H9 (cell line): Measurements from ENCODE around the gene LRRC39. TPM values are rescaled to one million over a fixed set of nuclear protein-coding genes. Genes with fewer than 3 reads are reported as not detected.

Experiments
- DNase-seq: peaks from one replicate; pipeline ENCODE4 v3.0.0-alpha.2; 2017
- H2AFZ ChIP-seq: one replicate; pipeline ENCODE4 v1.6.1; 2013; ENCODE audit warnings: mild to moderate bottlenecking, low read length, control low read depth, moderate library complexity
- H2AK5ac ChIP-seq: 2 replicates; pipeline ENCODE4 v1.6.1; 2013; ENCODE audit warnings: low read length, control low read depth, mixed read lengths; ENCODE audit not compliant: insufficient read length
- H2BK120ac ChIP-seq: one replicate; pipeline ENCODE4 v1.6.1; 2013; ENCODE audit warnings: low read depth, mild to moderate bottlenecking, low read length, control low read depth, inconsistent platforms; ENCODE audit not compliant: poor library complexity, severe bottlenecking
- H2BK12ac ChIP-seq: 2 replicates; pipeline ENCODE4 v1.6.1; 2013; ENCODE audit warnings: low read length, control low read depth, mixed read lengths, low read depth; ENCODE audit not compliant: insufficient read length
- H2BK15ac ChIP-seq: 2 replicates; pipeline ENCODE4 v1.6.1; 2013; ENCODE audit warnings: low read depth, low read length, control low read depth
- H2BK20ac ChIP-seq: one replicate; pipeline ENCODE4 v1.6.1; 2013; ENCODE audit warnings: low read depth, mild to moderate bottlenecking, low read length, control low read depth, inconsistent platforms; ENCODE audit not compliant: poor library complexity, severe bottlenecking
- H2BK5ac ChIP-seq: 2 replicates; pipeline ENCODE4 v1.6.1; 2013; ENCODE audit warnings: low read length, control low read depth, mixed read lengths; ENCODE audit not compliant: insufficient read length
- H3K14ac ChIP-seq: 2 replicates; pipeline ENCODE4 v1.6.1; 2013; ENCODE audit warnings: low read length, control low read depth; ENCODE audit not compliant: insufficient read depth
- H3K18ac ChIP-seq: 2 replicates; pipeline ENCODE4 v1.6.1; 2013; ENCODE audit warnings: low read depth, mild to moderate bottlenecking, mixed read lengths, low read length, control low read depth; ENCODE audit not compliant: insufficient read length
- H3K23ac ChIP-seq: 2 replicates; pipeline ENCODE4 v1.6.1; 2013; ENCODE audit warnings: low read length, control low read depth, mixed read lengths, low read depth; ENCODE audit not compliant: insufficient read length
- H3K23me2 ChIP-seq: 2 replicates; pipeline ENCODE4 v1.6.1; 2013; ENCODE audit warnings: low read depth, mild to moderate bottlenecking, mixed read lengths, low read length, control low read depth; ENCODE audit not compliant: insufficient read length, poor library complexity, severe bottlenecking
- H3K27ac ChIP-seq: 2 replicates; pipeline ENCODE4 v1.5.1; 2013; ENCODE audit warnings: low read length, control low read depth, mixed read lengths, low read depth; ENCODE audit not compliant: insufficient read length
- H3K27me3 ChIP-seq: 2 replicates; pipeline ENCODE4 v1.6.1; 2013; ENCODE audit warnings: low read length, control low read depth, inconsistent platforms; ENCODE audit not compliant: insufficient read depth
- H3K4ac ChIP-seq: 2 replicates; pipeline ENCODE4 v1.6.1; 2013; ENCODE audit warnings: low read depth, mild to moderate bottlenecking, control low read depth, inconsistent platforms, low read length, moderate library complexity
- H3K4me1 ChIP-seq: 2 replicates; pipeline ENCODE4 v1.6.1; 2013; ENCODE audit warnings: low read length, control low read depth, inconsistent platforms; ENCODE audit not compliant: insufficient read depth
- H3K4me2 ChIP-seq: 2 replicates; pipeline ENCODE4 v1.6.1; 2013; ENCODE audit warnings: low read length, control low read depth, mixed read lengths; ENCODE audit not compliant: insufficient read length, insufficient read depth
- H3K56ac ChIP-seq: 2 replicates; pipeline ENCODE4 v1.6.1; 2013; ENCODE audit warnings: low read depth, mild to moderate bottlenecking, mixed read lengths, low read length, control low read depth; ENCODE audit not compliant: insufficient read length
- H3K79me1 ChIP-seq: 2 replicates; pipeline ENCODE4 v1.6.1; 2013; ENCODE audit warnings: low read depth, mild to moderate bottlenecking, moderate library complexity, low read length, control low read depth, inconsistent platforms; ENCODE audit not compliant: insufficient read depth, poor library complexity, severe bottlenecking
- H3K79me2 ChIP-seq: 2 replicates; pipeline ENCODE4 v1.6.1; 2013; ENCODE audit warnings: low read length, control low read depth, inconsistent platforms; ENCODE audit not compliant: insufficient read depth
- H3K9ac ChIP-seq: 2 replicates; pipeline ENCODE4 v1.6.1; 2013; ENCODE audit warnings: low read length, control low read depth, mixed read lengths; ENCODE audit not compliant: insufficient read length; ENCODE audit errors: extremely low read depth
- H3K9me3 ChIP-seq: one replicate; pipeline ENCODE4 v1.6.1; 2013; ENCODE audit warnings: low read depth, low read length, inconsistent platforms; ENCODE audit not compliant: control insufficient read depth
- H3T11ph ChIP-seq: one replicate; pipeline ENCODE4 v1.6.1; 2013; ENCODE audit warnings: mild to moderate bottlenecking, low read length, control low read depth, inconsistent platforms
- H4K20me1 ChIP-seq: one replicate; pipeline ENCODE4 v1.6.1; 2013; ENCODE audit not compliant: control insufficient read depth, insufficient read length, insufficient read depth
- H4K5ac ChIP-seq: 2 replicates; pipeline ENCODE4 v1.6.1; 2013; ENCODE audit warnings: low read depth, mild to moderate bottlenecking, mixed read lengths, low read length, control low read depth; ENCODE audit not compliant: insufficient read length
- H4K8ac ChIP-seq: replicated peaks from 2 replicates; pipeline ENCODE4 v1.6.1; 2013; ENCODE audit warnings: low read length, control low read depth, mixed read lengths, low read depth; ENCODE audit not compliant: insufficient read length
- H4K91ac ChIP-seq: 2 replicates; pipeline ENCODE4 v1.6.1; 2013; ENCODE audit warnings: low read depth, mild to moderate bottlenecking, moderate library complexity, mixed read lengths, low read length, control low read depth; ENCODE audit not compliant: insufficient read length
- H3K27ac Mint-ChIP-seq, 3 experiments: 2 replicates in 2 of 3; 3 replicates in 1 of 3; pipeline ENCODE4 v1.8.0; 2020 to 2021; ENCODE audit warnings: mixed read lengths in 3 of 3, mild to moderate bottlenecking in 1 of 3, moderate library complexity in 1 of 3
- H3K27me3 Mint-ChIP-seq: 2 replicates; pipeline ENCODE4 v1.8.0; 2021; ENCODE audit warnings: low read depth, mild to moderate bottlenecking, moderate library complexity, mixed read lengths
- H3K36me3 Mint-ChIP-seq, 3 experiments: 2 replicates in 2 of 3; 3 replicates in 1 of 3; pipeline ENCODE4 v1.8.0; 2020 to 2021; ENCODE audit warnings: low read depth in 3 of 3, mixed read lengths in 3 of 3; ENCODE audit not compliant: insufficient read depth in 1 of 3
- H3K4me1 Mint-ChIP-seq, 2 experiments: 2 replicates each; pipeline ENCODE4 v1.8.0; 2020; ENCODE audit warnings: mixed read lengths in 2 of 2
- H3K4me3 Mint-ChIP-seq, 2 experiments: 2 replicates in 1 of 2; 3 replicates in 1 of 2; pipeline ENCODE4 v1.8.0; 2020 to 2021; ENCODE audit warnings: mild to moderate bottlenecking in 2 of 2, mixed read lengths in 2 of 2, moderate library complexity in 1 of 2
- H3K9me3 Mint-ChIP-seq, 2 experiments: 2 replicates in 1 of 2; 3 replicates in 1 of 2; pipeline ENCODE4 v1.8.0; 2020; ENCODE audit warnings: mild to moderate bottlenecking in 2 of 2, mixed read lengths in 2 of 2, moderate library complexity in 1 of 2
- WGBS: extraction: QIAGEN DNeasy Blood & Tissue Kit; methylation state at CpG from one replicate; pipeline ENCODE4 v1.1.7; 2013; ENCODE audit warnings: missing lambda C conversion rate, low lambda C conversion rate, mixed read lengths; ENCODE audit not compliant: insufficient read length; ENCODE audit errors: extremely low coverage; 5-methylcytosine and 5-hydroxymethylcytosine counted together
- total RNA-seq: library from RNA; stranded (reverse); gene quantifications from 2 replicates; pipeline ENCODE4 v1.2.1, GENCODE V29; 2021
- TF ChIP-seq, protein P1 (sequence below): fragments of 200-600 bp; sonication (generic); conservative IDR thresholded peaks from 3 replicates; pipeline ENCODE4 v1.8.0; 2021; ENCODE audit warnings: antibody characterized with exemption, mild to moderate bottlenecking

Gene LRRC39
- total RNA-seq, 1 experiment from 2014 or later: 0.37 TPM

DNA sequence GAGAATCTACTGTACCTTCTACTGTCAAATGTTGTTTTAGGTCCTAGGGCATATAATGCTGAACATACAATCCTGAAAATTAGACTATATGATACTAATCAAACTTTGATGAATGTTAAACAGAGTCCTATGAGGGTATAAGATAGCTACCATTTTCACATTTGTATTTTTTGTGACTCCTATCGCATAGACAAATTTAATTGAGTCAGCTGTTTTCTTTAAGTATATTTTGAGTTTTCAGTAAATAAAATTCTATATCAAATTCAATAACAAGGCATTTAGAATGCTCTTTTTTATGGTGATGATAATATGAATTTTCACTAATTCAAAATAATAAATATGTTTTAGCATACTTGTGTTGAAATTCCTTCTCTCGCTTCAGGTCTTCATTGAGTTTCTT, 10.0 kb downstream of the LRRC39 start:
- Histone ChIP-seq H3K27me3 (no peaks in the 10 kb centered on the region), H2AFZ (no peak overlapping the region), H3K4me1 (no peaks in the 10 kb centered on the region), H3K14ac (no peak overlapping the region), H4K91ac (no peak overlapping the region), H2BK120ac (no peak overlapping the region), H3K56ac (no peak overlapping the region), H4K5ac (no peak overlapping the region), H4K20me1 (no peaks in the 10 kb centered on the region), H3K18ac (no peak overlapping the region), H3K4ac (no peak overlapping the region), H3K23me2 (no peaks in the 10 kb centered on the region), H3K9ac (no peak overlapping the region), H2AK5ac (no peak overlapping the region), H3K4me2 (no peak overlapping the region), H3K23ac (no peak overlapping the region), H2BK12ac (no peak overlapping the region), H3T11ph (no peak overlapping the region), H4K8ac (no peak overlapping the region), H2BK20ac (no peak overlapping the region), H3K79me1 (no peaks in the 10 kb centered on the region), H3K79me2 (no peaks in the 10 kb centered on the region), H3K9me3 (no peaks in the 10 kb centered on the region), H3K27ac (no peak overlapping the region), H2BK15ac (no peak overlapping the region), H2BK5ac (no peak overlapping the region)
- Mint-ChIP-seq H3K36me3 (no peaks in the 10 kb centered on the region), H3K9me3 (no peaks in the 10 kb centered on the region), H3K27ac (no peak overlapping the region), H3K4me1 (peaks cover 4 to 5% of the 10 kb centered on the region in 2 experiments), H3K4me3 (no peak overlapping the region), H3K27me3 (no peaks in the 10 kb centered on the region)
- WGBS: no CpG with 5 or more reads among the region's 2 CpGs
- no peak for DNase-seq
- TF ChIP-seq, protein P1, sequence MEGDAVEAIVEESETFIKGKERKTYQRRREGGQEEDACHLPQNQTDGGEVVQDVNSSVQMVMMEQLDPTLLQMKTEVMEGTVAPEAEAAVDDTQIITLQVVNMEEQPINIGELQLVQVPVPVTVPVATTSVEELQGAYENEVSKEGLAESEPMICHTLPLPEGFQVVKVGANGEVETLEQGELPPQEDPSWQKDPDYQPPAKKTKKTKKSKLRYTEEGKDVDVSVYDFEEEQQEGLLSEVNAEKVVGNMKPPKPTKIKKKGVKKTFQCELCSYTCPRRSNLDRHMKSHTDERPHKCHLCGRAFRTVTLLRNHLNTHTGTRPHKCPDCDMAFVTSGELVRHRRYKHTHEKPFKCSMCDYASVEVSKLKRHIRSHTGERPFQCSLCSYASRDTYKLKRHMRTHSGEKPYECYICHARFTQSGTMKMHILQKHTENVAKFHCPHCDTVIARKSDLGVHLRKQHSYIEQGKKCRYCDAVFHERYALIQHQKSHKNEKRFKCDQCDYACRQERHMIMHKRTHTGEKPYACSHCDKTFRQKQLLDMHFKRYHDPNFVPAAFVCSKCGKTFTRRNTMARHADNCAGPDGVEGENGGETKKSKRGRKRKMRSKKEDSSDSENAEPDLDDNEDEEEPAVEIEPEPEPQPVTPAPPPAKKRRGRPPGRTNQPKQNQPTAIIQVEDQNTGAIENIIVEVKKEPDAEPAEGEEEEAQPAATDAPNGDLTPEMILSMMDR: no peak
